Measurements from ENCODE around the gene PDE8A.
A peak's percentile ranks its signal among the peaks of the same experiment; 100 is the strongest.
"Not testable (repeated sequence)": the region's sequence is repeated elsewhere in the genome, so short reads cannot be mapped to it uniquely, and the experiment has no call there.

The PDE8A gene

GRCh38 chr15:84960391-84961113 lies 21.1 kb upstream of the PDE8A start:
- no peak for DNase-seq (ENCODE audit: low spot score)

- no peak for DNase-seq (ENCODE audit: low spot score)
Measured at GRCh38 chr15:84961114-84961452, 20.6 kb upstream of the PDE8A start.

- no peak for DNase-seq (ENCODE audit: low spot score)
Measured at GRCh38 chr15:84961707-84962106, 19.9 kb upstream of the PDE8A start.

GRCh38 chr15:84962955-84963354 lies 18.7 kb upstream of the PDE8A start:
- DNase-seq (ENCODE audit: low spot score): no peak

- no peak for DNase-seq (ENCODE audit: low spot score)
Measured at GRCh38 chr15:84967380-84967779, 14.3 kb upstream of the PDE8A start.

GRCh38 chr15:84968301-84968700 lies 13.4 kb upstream of the PDE8A start:
- DNase-seq (ENCODE audit: low spot score): no peak

GRCh38 chr15:84969257-84969656 lies 12.4 kb upstream of the PDE8A start:
- DNase-seq (ENCODE audit: low spot score): no peak

GRCh38 chr15:84970843-84971242 lies 10.8 kb upstream of the PDE8A start:
- DNase-seq (ENCODE audit: low spot score): no peak

GRCh38 chr15:84973492-84974460 lies 7.9 kb upstream of the PDE8A start:
- DNase-seq (ENCODE audit: low spot score): no peak

- no peak for DNase-seq (ENCODE audit: low spot score)
Measured at GRCh38 chr15:84975871-84976351, 5.7 kb upstream of the PDE8A start.

GRCh38 chr15:84976746-84977345 lies 4.8 kb upstream of the PDE8A start:
- DNase-seq (ENCODE audit: low spot score): no peak

GRCh38 chr15:84979651-84980050 lies 2.0 kb upstream of the PDE8A start:
- DNase-seq (ENCODE audit: low spot score): no peak

GRCh38 chr15:84980196-84981053 lies 1.2 kb upstream of the PDE8A start:
- DNase-seq (ENCODE audit: low spot score): peak; percentile 86

- peak; percentile 97 for DNase-seq (ENCODE audit: low spot score)
Measured at GRCh38 chr15:84981054-84981710, 474 bp upstream of the PDE8A start.

GRCh38 chr15:84982301-84982920 lies 755 bp downstream of the PDE8A start:
- DNase-seq (ENCODE audit: low spot score): peak; percentile 36

GRCh38 chr15:84983294-84983693 lies 1.6 kb downstream of the PDE8A start:
- DNase-seq (ENCODE audit: low spot score): no peak

GRCh38 chr15:84983711-84984110 lies 2.1 kb downstream of the PDE8A start:
- no peak for DNase-seq (ENCODE audit: low spot score)

- DNase-seq (ENCODE audit: low spot score): no peak
Measured at GRCh38 chr15:84985158-84985557, 3.5 kb downstream of the PDE8A start.

GRCh38 chr15:84987351-84987750 lies 5.7 kb downstream of the PDE8A start:
- DNase-seq (ENCODE audit: low spot score): not testable (repeated sequence)

- DNase-seq (ENCODE audit: low spot score): no peak
Measured at GRCh38 chr15:84987949-84988624, 6.4 kb downstream of the PDE8A start.
